Inflammatory macrophage treated with lipopolysaccharide for 1 hour (primary cell): ENCODE data around the gene SGSM1.

ENCODE experiments used
- DNase-seq, 2 donors: peaks; one replicate each; pipeline ENCODE4 v3.0.0-alpha.2; 2020 to 2022

SGSM1 gene

DNA sequence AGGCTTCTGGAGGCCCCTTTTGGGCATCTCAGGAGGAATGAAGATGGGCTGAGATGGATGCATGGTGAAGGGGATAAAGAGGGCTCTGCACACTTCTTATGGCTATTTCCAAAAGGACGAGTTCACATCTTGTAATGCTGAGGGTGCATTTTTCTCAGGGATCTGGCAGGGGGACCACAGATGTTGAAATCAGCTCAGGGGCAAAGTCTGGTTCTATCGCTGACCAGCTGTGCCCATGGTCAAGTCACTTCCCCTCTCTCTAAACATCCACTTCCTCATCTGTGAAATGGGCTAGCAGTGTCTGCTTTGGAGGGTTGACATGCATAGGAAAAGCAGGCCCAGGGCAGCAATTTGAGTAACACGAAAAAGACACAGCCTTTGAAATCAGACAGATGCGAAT lies 114.0 kb downstream of the SGSM1 start:
- no peak for DNase-seq

- DNase-seq: no peak
These were observed 119.8 kb downstream of the SGSM1 start for GRCh38 chr22:24925586-24926427.

DNA sequence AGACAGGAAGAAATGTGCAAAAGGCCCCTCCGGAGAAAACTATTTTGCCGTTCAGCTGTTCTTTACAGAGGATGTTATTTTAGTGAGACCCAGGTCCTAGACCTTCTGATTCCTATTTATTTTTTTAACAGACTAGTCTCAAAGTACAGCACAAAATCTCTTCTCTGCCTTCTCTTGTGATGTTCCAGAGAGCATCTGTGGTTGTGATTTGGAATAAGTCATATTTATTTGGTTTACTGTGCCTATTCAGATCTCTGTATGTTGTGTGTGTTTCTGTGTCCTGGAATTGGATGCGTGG lies 120.4 kb downstream of the SGSM1 start:
- DNase-seq: no peak

GRCh38 chr22:24926849-24927579 lies 121.0 kb downstream of the SGSM1 start:
- DNase-seq: no peak

DNA sequence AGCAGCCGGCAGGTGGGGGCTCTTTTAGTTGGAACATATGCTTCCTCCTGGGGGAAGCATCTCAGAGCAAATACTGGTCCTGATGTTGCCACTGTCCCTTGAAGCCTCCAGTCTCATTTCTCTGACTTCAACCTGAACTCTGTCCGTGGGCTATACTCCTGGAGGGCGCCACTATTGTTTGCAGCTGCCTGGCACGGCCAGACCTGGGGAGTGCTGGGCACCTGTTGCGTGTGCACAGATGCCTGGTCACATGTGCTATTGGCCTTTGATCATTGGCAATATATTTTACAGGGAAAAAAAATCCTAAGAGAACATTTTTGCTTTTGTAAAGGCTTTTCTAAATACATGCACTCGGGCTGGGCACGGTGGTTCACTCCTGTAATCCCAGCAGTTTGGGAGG lies 122.3 kb downstream of the SGSM1 start:
- DNase-seq: no peak

- DNase-seq: no peak
These were observed 124.7 kb downstream of the SGSM1 start for GRCh38 chr22:24930678-24931077.

GRCh38 chr22:24935771-24936483 lies 129.9 kb downstream of the SGSM1 start:
- no peak for DNase-seq

GRCh38 chr22:24937114-24937513 lies 131.1 kb downstream of the SGSM1 start:
- no peak for DNase-seq

- DNase-seq: peak in 1 of 2 donors; percentile 38
These were observed 132.8 kb downstream of the SGSM1 start for GRCh38 chr22:24938741-24939341.

GRCh38 chr22:24942301-24942700 lies 136.3 kb downstream of the SGSM1 start:
- no peak for DNase-seq

GRCh38 chr22:24944217-24944937 lies 138.4 kb downstream of the SGSM1 start:
- DNase-seq: no peak

DNA sequence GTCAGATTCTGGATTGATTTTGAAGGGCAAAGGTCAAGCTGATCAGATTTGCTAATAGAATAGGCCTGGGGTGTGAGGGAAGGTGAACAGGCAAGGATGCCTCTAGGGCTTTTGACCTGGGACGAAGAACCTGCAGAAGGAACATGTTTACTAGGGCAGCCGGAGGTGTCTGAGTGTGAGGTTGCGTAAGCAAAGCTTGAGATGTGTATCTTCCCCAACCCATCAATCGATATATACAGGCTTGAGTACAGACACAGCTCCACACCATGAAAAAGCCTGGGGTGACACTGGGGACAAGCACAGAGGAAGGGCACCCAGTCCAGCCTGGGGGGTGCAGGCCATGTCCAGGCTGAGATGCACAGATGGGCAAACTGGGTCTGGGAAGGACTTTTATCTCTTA lies 139.4 kb downstream of the SGSM1 start:
- no peak for DNase-seq

- no peak for DNase-seq
These were observed 141.4 kb downstream of the SGSM1 start for GRCh38 chr22:24947383-24947782.

- no peak for DNase-seq
These were observed 141.9 kb downstream of the SGSM1 start for GRCh38 chr22:24947881-24948280.

DNA sequence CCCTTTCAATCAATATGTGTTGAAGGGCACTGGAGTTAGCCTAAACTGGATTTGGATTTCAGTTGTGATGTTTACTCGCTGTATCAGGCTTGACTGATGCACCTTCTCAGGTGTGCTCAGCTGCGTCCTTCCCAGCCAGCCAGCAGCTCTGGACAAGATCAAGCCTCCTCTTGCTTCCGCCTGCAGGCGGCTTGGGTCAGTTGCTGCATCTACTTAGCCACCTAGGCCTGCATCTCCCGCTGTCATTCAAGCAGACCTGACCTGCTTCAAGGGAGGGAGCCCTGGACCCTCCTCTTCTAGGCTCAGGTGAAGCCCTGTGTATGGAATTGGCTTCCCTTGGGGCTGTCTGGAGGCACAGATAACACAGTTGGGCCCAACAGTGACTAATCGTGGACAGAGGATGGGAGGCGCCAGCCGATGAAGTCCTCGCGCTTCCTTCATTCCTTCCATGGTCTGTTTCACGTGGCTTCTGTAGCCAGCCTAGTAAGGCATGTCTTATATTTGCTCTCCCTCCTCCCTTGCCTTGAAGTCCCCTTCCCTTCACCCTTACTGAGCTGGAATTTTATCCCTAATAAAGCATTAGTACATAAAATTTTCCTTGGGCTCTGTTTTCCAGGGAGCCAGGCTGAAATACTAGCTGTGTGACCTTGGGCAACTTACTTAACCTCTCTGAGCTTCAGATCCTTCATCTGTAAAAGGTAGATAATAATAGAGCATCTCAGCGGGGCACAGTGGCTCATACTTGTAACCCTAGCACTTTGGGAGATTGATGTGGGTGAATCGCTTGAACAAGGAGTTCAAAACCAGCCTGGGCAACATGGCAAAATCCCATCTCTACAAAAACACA lies 142.6 kb downstream of the SGSM1 start:
- no peak for DNase-seq

- no peak for DNase-seq
These were observed 144.4 kb downstream of the SGSM1 start for GRCh38 chr22:24950272-24950902.

DNA sequence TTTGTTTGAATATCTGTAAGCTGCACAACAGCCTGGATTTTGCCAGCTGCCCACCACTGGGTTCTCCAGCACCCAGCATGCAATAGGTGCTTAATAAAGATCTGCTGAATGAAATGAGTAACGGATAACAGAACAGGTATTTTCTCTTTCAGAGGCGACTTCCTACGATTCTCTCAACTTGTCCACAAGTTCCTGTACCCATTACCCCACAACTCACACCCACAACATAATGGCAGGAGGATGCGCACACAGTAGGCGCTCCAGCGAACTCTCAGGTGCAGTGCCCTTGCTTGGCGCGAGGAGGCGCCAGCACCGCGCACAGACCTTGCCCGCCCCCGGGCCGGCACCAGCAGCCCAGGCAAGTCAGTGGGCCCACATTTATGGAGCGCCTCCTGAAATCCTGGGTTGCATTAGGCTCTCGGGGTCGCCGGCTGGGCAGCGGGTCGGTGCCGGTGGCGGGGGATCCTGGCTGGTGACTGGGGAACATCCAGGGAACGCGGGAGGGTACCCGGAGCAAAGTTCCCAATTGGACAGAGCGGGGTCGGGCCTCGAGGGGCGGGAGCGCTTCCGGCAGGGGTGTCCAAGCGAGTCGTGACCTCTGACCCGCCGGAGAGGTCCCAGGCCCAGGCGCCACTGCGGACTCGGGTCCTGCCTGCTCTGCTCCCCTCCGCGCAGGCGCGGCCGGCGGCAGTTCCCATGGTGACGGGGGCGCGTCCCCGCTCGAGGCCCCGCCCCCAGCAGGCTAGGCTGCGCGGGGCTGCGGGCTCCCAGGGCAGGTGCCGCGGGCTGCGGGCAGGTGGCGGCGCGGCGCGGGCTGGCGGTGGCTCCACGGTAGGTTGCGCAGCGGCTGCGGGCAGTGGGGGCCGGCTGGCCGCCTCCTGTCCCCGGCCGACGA lies 146.2 kb downstream of the SGSM1 start, which contains the start of gene KIAA1671:
Gene KIAA1671 (plus strand): TSS at position 775 of the 895 bp plus-strand sequence. CDS start 75,284 bp downstream, outside the sequence.
- DNase-seq: peak; percentile 44 to 75

- DNase-seq: no peak
These were observed 146.9 kb downstream of the SGSM1 start for GRCh38 chr22:24952837-24953383.

DNA sequence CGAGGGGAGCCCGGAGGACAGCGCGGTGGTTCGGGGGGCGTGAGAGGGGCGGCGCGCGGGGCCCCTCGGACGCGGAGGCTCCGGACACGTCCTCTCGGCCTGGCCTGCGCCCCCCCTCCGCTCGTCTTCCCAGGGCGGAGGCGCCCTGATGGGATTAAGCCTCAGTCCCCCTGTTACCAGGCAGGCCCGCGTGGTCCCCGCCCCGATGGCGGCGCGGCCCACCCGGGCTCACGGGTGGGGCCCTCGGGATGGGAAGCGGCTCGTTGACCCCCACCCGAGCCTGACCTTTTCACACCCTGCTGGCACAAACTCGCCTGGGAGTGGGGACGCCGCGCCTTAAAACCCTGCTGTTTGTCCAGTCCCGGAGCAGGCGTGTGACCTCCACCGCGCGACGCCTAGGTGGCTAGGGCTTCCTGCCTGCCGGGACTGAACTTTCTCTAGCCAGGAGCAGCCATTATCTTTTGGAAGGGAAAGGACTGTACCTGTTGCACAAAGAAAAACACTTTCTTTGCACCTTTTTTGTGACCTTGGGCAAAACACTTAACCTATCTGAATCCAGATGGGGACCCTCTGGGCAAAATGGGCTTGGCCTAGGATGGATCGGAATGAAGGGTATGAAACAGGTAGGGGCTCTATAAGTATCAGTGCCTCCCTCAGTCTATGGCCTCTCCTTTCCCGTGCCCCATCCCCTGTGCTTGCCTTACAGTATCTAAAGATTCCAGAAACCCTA lies 147.5 kb downstream of the SGSM1 start:
- no peak for DNase-seq
